OCI-LY7 (cell line): ENCODE data around the gene EDC3. TPM values are rescaled to one million over a fixed set of nuclear protein-coding genes. Genes with fewer than 3 reads are reported as not detected.

Experiments
- BruUV-seq: library from RNA; stranded (reverse); fragments of 400-500 nt; replicated peaks from 2 replicates; lab custom pipeline; 2021; lab: Mats Ljungman, UMichigan
- CTCF ChIA-PET: fragments of 300-600 bp; sonication (Branson Sonifier 250); formaldehyde crosslinking; loops from one replicate; lab custom pipeline; 2022; ENCODE audit warnings: antibody characterized with exemption; ENCODE audit not compliant: unreplicated experiment; lab: Charles Lee
- POLR2A ChIA-PET: fragments of 300-600 bp; sonication (Branson Sonifier 250); formaldehyde crosslinking; loops from one replicate; lab custom pipeline; 2022; ENCODE audit warnings: antibody characterized with exemption; lab: Charles Lee
- DNase-seq: peaks from one replicate; pipeline ENCODE4 v3.0.0-alpha.2; 2015; ENCODE audit warnings: low spot score
- H2AFZ ChIP-seq: fragments of 200-600 bp; sonication (generic), shearing (Covaris generic); 2 replicates; pipeline ENCODE4 v1.6.1; 2014; ENCODE audit warnings: mild to moderate bottlenecking, antibody characterized with exemption, low read length, moderate library complexity
- H3K27ac ChIP-seq: fragments of 200-600 bp; sonication (generic); 2 replicates; pipeline ENCODE4 v1.5.1; 2014; ENCODE audit warnings: mixed run types, low read depth, mild to moderate bottlenecking, moderate library complexity, low read length, inconsistent platforms; ENCODE audit not compliant: poor library complexity, severe bottlenecking
- H3K36me3 ChIP-seq: fragments of 200-600 bp; sonication (generic); 2 replicates; pipeline ENCODE4 v1.6.1; 2014; ENCODE audit warnings: mild to moderate bottlenecking, antibody characterized with exemption, low read length, moderate library complexity, mixed read lengths; ENCODE audit not compliant: insufficient read depth
- H3K4me1 ChIP-seq: fragments of 200-600 bp; sonication (generic); 2 replicates; pipeline ENCODE4 v1.5.1; 2014; ENCODE audit warnings: mild to moderate bottlenecking, low read length; ENCODE audit not compliant: insufficient read depth, poor library complexity, severe bottlenecking
- H3K4me2 ChIP-seq: fragments of 200-600 bp; sonication (generic); 2 replicates; pipeline ENCODE4 v1.6.1; 2014; ENCODE audit warnings: mild to moderate bottlenecking, low read length
- H3K4me3 ChIP-seq: fragments of 200-600 bp; sonication (generic); 2 replicates; pipeline ENCODE4 v1.5.1; 2014; ENCODE audit warnings: mild to moderate bottlenecking, low read depth, low read length; ENCODE audit not compliant: poor library complexity, severe bottlenecking
- H3K79me2 ChIP-seq: fragments of 200-600 bp; sonication (generic); 2 replicates; pipeline ENCODE4 v1.6.1; 2016; ENCODE audit warnings: low read depth, mild to moderate bottlenecking, low read length, moderate library complexity, mixed read lengths; ENCODE audit not compliant: insufficient read depth
- H3K9me2 ChIP-seq: fragments of 200-600 bp; sonication (generic); 2 replicates; pipeline ENCODE4 v1.6.1; 2016; ENCODE audit warnings: mild to moderate bottlenecking, low read length, mixed read lengths; ENCODE audit not compliant: insufficient read depth
- H3K9me3 ChIP-seq: fragments of 200-600 bp; sonication (generic); 2 replicates; pipeline ENCODE4 v1.6.1; 2014; ENCODE audit warnings: mild to moderate bottlenecking, mixed run types, low read length, mixed read lengths
- H4K20me1 ChIP-seq: fragments of 200-600 bp; sonication (generic); 2 replicates; pipeline ENCODE4 v1.6.1; 2014; ENCODE audit warnings: mild to moderate bottlenecking, antibody characterized with exemption, low read length, moderate library complexity, mixed read lengths; ENCODE audit not compliant: insufficient read depth
- CTCF ChIP-seq: fragments of 200-600 bp; sonication (generic); conservative IDR thresholded peaks from 2 replicates; pipeline ENCODE4 v1.5.1; 2014; ENCODE audit warnings: mild to moderate bottlenecking, antibody characterized with exemption, low read length, moderate library complexity, mixed read lengths
- EZH2phosphoT487 ChIP-seq: fragments of 200-600 bp; sonication (generic); IDR thresholded peaks from 2 replicates; pipeline ENCODE4 v1.6.1; 2018; ENCODE audit warnings: low read depth, borderline replicate concordance, mild to moderate bottlenecking, mixed run types, antibody characterized with exemption, low read length, moderate library complexity, mixed read lengths
- intact Hi-C: fragments of 100-400 bp; cut with micrococcal nuclease; formaldehyde crosslinking; loops from one replicate; pipeline ENCODE4 v1.10.0; 2022; ENCODE audit not compliant: unreplicated experiment
- total RNA-seq, 2 experiments: library from RNA; depleted of rRNA in 1 of 2; stranded (reverse); fragments of >200 nt in 1 of 2; shearing (Covaris generic) in 1 of 2; gene quantifications; 2 replicates each; pipeline ENCODE4 v1.2.3, GENCODE V29; 2014 to 2022

The EDC3 gene
- total RNA-seq, 2 experiments from 2014 or later = 13.4 to 51.4 TPM

- H3K27ac ChIP-seq = no peak overlapping the region
- H3K4me2 ChIP-seq = no peak overlapping the region
- H2AFZ ChIP-seq = no peak overlapping the region
- no peaks in the 10 kb centered on the region; the same call in 1 of the 2 replicates for H4K20me1 ChIP-seq
- H3K36me3 ChIP-seq = peaks cover 97% of the 10 kb centered on the region
- intact Hi-C loops = no loop called here
- no peak overlapping the region for H3K4me3 ChIP-seq
- peaks cover 26% of the 10 kb centered on the region for H3K4me1 ChIP-seq
- no TSS peak for BruUV-seq
- no peak for TF ChIP-seq EZH2phosphoT487
- no peak for TF ChIP-seq CTCF
- H3K9me3 ChIP-seq = no peaks in the 10 kb centered on the region
- H3K9me2 ChIP-seq = no peaks in the 10 kb centered on the region
- POLR2A ChIA-PET = no interaction called here
- no peak for DNase-seq
- H3K79me2 ChIP-seq = peaks cover 12% of the 10 kb centered on the region; the same call in 1 of the 2 replicates
- CTCF ChIA-PET = no interaction called here
These were observed 70.1 kb downstream of the EDC3 start for GRCh38 chr15:74625693-74626092.

- TF ChIP-seq CTCF (no peak), EZH2phosphoT487 (no peak)
- H4K20me1 ChIP-seq = no peaks in the 10 kb centered on the region; the same call in 1 of the 2 replicates
- no peak for DNase-seq
- BruUV-seq = no TSS peak
- H3K9me2 ChIP-seq = no peaks in the 10 kb centered on the region
- H3K79me2 ChIP-seq = peaks cover 12% of the 10 kb centered on the region; the same call in 1 of the 2 replicates
- H3K4me3 ChIP-seq = no peak overlapping the region
- intact Hi-C loops = no loop called here
- H3K9me3 ChIP-seq = no peaks in the 10 kb centered on the region
- no peak overlapping the region for H2AFZ ChIP-seq
- H3K27ac ChIP-seq = no peak overlapping the region
- peaks cover 16% of the 10 kb centered on the region for H3K4me1 ChIP-seq
- ChIA-PET POLR2A (no interaction called here), CTCF (interaction anchor here (0.6 to 1.1 kb wide), 2 partner anchors 35 to 250 kb away, joined by 3 read pairs; no protein-coding TSS in a partner anchor)
- no peak overlapping the region for H3K4me2 ChIP-seq
- peaks cover 100% of the 10 kb centered on the region for H3K36me3 ChIP-seq
These were observed 71.7 kb downstream of the EDC3 start for GRCh38 chr15:74624020-74624602.

GRCh38 chr15:74622758-74623157, 73.1 kb downstream of the EDC3 start:
- no peak overlapping the region for H3K27ac ChIP-seq
- CTCF ChIA-PET = no interaction called here
- H3K4me1 ChIP-seq = peaks cover 17% of the 10 kb centered on the region
- POLR2A ChIA-PET = no interaction called here
- peaks cover 6% of the 10 kb centered on the region for H4K20me1 ChIP-seq
- no peak overlapping the region for H3K4me3 ChIP-seq
- no peak overlapping the region for H2AFZ ChIP-seq
- intact Hi-C loops = no loop called here
- no peak overlapping the region for H3K4me2 ChIP-seq
- peaks cover 98% of the 10 kb centered on the region for H3K36me3 ChIP-seq
- peaks cover 23% of the 10 kb centered on the region for H3K79me2 ChIP-seq
- no peaks in the 10 kb centered on the region for H3K9me2 ChIP-seq
- H3K9me3 ChIP-seq = no peaks in the 10 kb centered on the region
- DNase-seq = no peak
- no TSS peak for BruUV-seq
- no peak for TF ChIP-seq EZH2phosphoT487
- TF ChIP-seq CTCF = no peak
